NCI-H2029 treated with DMSO at 0.1 percent for 48 hours (cell line): ENCODE measurements around the gene EDC3.
"Not testable (repeated sequence)": the region's sequence is repeated elsewhere in the genome, so short reads cannot be mapped to it uniquely, and the experiment has no call there.

Experiments used
- DNase-seq: peaks from one replicate; lab custom pipeline; 2025; lab: John Stamatoyannopoulos, UW

The EDC3 gene

GRCh38 chr15:74695597-74696397 is at the start of gene EDC3:
EDC3 (minus strand) TSS chr15:74696024; CDS start chr15:74675124, 20,900 bp downstream.
- DNase-seq: peak; percentile 2

DNA sequence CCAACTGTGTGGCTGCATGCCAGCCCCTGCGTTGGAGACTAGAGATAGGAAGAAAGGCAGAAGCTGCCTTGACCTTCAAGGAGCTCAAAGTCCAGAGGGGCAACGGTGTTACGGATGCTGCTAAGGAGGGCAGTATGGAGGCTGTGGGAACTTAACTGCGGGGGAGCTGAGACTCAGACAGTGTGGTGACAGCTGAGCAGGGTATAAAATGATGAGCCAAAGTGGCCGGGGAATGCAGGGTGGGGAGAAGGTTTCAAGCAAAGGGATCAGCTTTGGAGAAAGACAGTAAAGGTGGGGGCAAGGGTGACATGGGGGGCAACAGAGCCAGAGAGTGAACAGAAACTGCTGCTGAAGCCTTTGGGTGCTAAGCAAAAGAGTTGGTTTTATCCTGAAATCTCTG is 46.6 kb upstream of the EDC3 start:
- DNase-seq: no peak

- not testable (repeated sequence) for DNase-seq
Observed at GRCh38 chr15:74738239-74738638, 42.4 kb upstream of the EDC3 start.

GRCh38 chr15:74735305-74735704 is 39.5 kb upstream of the EDC3 start:
- DNase-seq: no peak

DNA sequence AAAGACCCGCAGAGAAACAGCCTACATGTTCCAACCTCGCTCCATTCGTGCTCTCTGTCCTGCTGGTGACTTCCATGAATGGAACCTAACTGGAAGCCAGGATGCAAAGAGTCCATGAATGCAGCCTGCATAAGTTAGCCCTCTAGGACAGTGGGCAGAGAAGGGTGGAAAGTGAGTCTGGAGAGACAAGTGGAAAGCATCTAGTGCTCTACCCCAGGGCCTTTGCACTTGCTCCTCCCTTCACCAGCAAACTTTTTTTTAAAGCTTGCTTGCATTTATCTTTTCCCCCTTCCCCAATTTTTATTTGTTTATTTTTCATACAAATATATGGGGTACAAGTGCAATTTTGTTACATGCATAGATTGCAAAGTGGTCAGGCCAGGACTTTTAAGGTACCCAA is 37.4 kb upstream of the EDC3 start:
- DNase-seq: no peak

DNA sequence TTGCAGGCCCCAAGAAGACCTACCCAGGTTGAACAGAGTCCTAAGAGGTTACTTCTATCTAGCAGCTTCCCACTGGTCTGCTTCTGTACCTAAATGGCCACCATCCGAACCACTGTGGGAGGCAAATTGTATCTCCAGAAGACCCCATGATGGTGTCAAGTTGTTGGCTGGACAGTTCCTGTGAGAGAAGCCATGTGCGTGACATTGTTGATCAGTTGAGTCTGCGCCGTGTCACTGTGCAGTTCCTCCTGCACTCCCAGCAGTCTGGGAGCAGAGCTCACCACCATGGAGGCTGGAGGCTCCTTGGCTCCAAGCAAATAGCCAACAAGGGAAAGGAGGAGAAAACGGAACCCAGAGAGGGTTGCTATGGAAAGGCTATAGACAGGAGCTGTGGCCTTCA is 37.0 kb upstream of the EDC3 start:
- DNase-seq: no peak

DNA sequence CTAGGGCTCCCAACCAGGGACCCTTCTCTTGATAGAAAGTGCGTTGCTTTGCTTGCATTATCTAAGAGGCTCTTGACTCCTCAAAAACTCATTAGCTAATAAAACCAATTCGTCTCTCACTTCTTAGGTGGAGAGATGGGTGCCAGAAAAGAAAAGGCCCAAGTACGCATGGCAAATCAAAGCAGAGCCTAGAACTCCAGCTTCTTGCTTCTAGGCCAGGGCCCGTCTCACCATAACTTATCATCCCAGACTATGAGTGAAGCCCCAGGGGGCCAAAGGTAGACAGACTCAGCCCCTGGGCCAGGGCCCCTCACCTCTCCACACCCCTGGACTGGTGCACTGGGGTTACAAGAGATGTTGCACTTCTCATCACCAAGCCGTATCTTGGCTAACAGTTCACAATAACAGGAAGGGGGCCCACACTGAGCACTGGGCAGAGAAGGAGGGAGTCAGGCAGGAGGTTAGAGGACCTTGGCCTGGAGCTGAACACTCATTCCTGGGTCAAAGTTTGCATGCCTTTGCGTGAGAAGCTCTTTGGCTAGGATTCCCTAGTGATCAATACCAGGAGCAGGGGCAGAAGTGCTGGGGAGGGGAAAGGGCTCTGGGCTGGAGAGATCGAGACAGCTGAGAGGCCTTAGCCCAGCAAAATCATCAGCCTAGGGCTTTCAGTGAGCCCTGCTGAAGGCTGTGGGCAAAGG is 34.9 kb upstream of the EDC3 start:
- DNase-seq: no peak

DNA sequence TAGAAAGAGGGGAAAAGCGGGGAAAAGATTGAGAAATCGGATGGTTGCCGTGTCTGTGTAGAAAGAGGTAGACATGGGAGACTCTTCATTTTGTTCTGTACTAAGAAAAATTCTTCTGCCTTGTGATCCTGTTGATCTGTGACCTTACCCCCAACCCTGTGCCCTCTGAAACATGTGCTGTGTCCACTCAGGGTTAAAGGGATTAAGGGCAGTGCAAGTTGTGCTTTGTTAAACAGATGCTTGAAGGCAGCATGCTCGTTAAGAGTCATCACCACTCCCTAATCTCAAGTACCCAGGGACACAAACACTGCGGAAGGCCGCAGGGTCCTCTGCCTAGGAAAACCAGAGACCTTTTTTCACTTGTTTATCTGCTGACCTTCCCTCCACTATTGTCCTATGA is 33.5 kb upstream of the EDC3 start:
- DNase-seq: not testable (repeated sequence)

DNA sequence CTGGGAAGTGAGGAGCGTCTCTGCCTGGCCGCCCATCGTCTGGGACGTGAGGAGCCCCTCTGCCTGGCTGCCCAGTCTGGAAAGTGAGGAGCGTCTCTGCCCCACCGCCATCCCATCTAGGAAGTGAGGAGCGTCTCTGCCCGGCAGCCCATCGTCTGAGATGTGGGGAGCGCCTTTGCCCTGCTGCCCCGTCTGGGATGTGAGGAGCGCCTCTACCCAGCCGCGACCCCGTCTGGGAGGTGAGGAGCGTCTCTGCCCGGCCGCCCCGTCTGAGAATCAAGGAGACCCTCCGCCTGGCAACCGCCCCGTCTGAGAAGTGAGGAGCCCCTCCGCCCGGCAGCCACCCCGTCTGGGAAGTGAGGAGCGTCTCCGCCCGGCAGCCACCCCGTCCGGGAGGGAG is 32.9 kb upstream of the EDC3 start:
- not testable (repeated sequence) for DNase-seq

DNA sequence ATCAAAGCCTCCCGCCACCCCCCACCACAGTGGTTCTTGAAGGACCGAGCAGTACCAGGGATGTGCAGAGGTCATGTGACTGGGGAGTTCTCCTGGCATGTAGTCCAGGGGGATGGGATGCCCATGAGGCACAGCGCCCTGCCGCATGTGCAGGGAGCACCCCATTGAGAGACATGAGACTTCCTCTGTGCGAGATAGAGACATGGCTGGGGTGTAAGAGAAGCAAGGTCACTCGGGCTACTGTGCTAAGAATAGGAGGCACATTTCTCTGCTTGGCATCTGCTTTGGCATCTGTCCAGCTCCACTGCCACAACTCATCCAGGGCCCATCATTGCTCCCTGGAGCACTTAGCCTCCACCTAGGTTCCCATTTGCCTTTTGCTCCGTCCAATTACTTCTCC is 31.9 kb upstream of the EDC3 start:
- no peak for DNase-seq

GRCh38 chr15:74726774-74727164 is 30.9 kb upstream of the EDC3 start:
- no peak for DNase-seq

- no peak for DNase-seq
Observed at GRCh38 chr15:74725845-74726773, 30.3 kb upstream of the EDC3 start.

DNA sequence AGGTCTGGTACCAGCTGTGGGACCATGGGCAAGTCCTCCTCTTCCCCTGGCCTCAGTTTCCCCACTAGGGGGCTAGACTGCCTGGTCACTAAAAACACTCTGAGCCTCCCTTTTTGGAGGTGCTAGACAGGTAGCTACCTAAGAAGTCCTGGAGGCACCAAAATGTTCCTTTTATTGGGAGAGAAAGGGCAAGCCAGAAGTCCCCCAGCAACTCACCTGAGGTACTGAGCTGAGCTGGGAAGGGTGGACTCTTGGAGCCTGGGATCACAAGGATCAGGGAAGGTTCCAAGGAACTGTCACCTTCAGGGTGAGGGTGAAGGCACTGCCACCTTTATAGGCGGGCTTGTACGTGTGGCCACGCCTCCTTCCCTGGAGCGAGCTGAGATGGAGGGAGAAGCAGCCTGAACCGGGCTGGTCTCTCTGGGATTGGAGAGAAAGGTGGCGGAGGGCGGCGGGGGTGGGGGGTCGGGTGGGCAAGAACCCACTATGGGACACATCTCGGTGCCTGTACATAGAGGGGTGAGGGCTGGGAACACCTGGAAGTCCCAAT is 29.5 kb upstream of the EDC3 start, which contains the start of gene CYP1A1:
CYP1A1 (minus strand) TSS at position 304 of the 550 bp plus-strand sequence. CDS start 2,431 bp downstream, outside the sequence.
- DNase-seq: no peak

GRCh38 chr15:74724570-74725224 is 28.9 kb upstream of the EDC3 start:
- no peak for DNase-seq

- DNase-seq: no peak
Observed at GRCh38 chr15:74723754-74724334, 28.0 kb upstream of the EDC3 start.

DNA sequence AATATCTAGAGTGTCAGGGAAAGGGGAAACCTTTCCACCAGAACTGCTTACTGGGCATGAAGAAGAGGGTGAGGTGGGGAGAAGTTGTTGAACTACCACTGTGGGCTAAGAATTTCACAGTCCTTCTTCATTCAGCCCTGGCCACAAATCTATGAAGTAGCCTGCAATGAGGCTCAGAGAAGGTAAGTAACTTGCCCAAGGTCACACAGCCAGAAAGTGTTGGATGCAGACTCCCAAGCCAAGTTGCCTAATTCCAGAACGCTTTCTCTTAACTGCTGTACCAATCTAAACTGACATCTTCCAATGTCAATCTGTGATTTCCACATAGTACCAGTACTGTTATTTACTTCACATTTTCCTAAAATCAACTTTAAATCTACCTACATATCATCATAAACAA is 27.4 kb upstream of the EDC3 start:
- no peak for DNase-seq

DNA sequence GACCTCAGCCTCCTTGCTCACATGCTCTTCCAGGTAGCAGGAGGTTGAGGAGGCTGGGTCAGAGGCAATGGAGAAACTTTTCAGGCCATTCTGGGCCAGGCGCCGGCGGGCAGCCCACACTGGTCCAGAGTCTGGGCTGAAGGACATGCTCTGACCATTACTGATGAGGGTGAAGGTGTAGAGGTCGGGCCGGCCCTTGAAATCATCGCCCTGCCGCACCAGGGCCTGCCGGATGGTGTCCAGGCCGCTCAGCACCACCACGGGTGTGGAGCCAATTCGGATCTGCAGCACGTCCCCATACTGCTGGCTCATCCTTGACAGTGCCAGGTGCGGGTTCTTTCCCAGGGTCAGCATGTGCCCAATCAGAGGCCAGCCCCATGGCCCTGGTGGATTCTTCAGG is 26.8 kb upstream of the EDC3 start:
- DNase-seq: no peak

GRCh38 chr15:74716651-74717050 is 20.8 kb upstream of the EDC3 start:
- DNase-seq: no peak

DNA sequence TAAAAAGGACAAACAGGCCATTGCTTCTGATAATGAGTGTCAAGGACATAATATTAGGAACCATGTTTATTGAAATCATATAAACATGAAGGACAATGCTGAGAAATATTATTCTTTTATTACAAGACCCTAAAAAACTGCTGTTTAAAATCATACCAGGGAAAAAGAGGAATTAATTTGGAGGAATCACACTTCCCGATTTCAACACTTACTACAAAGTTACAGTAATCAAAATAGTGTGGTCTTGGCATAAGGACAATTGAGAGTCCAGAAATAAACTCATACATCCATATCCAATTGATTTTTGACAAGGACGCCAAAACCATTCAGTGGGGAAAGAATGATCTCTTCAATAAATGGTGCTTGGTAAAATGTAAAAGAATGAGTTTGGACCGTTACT is 16.5 kb upstream of the EDC3 start:
- no peak for DNase-seq

- DNase-seq: no peak
Observed at GRCh38 chr15:74710319-74711094, 14.7 kb upstream of the EDC3 start.
